Activated T-cell treated with anti-CD3 and anti-CD28 coated beads for 48 hours (primary cell): ENCODE data around the gene UBE3C.
"Not testable (repeated sequence)": the region's sequence is repeated elsewhere in the genome, so short reads cannot be mapped to it uniquely, and the experiment has no call there.

Experiments used
- DNase-seq: peaks from one replicate; pipeline ENCODE4 v3.0.0-alpha.2; 2020; ENCODE audit warnings: low read depth

The UBE3C gene

DNA sequence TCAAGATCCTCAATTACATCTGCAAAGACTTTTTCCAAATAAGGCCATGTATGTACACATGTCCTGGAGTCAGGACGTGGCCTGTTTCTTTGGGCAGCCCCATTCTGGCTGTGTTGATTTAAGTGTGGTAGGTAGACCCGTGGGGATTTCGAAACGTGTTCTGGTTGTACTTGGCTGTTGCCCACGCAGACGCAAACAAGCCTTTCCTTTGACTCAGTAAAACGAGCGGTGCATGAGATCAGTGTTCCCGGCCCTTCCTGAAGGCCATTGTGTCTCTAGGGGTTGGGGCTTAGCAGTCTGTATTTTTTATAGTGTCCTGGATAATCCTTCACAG is 133.2 kb downstream of the UBE3C start:
- no peak for DNase-seq

DNA sequence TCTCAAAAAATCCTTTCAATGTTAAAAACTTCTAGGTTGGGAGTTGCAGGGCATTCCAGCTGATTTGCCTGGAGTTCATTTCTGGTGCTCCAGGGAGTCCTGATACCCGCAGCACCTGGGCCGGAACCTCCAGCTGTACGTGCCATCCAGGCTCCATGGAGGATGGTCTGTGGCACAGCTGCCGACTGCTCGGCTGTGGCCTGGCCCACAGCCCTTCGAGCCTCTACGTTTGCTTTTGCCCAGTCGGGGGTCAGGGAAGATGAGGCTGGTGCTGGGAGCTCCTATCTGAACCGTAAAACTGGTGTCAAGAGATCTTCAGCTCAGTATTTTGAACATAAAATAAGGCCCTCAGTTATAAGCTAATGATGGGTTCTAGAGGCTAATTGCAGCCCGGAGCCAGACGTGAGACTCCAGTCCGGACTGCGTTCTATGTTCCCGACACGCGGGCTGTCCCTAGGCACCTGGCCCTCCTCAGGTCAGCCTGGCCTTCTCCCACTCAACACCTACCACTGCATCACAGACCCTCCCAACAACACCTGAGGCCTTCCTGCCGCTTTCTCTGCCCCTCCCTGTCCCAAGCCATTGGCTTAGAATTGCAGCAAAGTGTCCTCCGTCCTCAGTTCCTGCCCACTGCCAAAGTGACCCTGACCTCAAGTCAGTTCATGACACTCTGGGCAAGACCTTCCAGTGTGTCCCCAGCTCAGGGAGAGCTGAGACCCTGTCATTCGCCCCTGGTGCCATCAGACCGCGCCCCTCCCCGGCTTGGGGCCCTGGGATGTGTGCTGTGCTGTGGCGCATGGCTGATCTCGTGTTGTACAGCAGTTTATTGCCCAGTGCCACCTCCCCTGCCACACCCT is 133.9 kb downstream of the UBE3C start:
- DNase-seq: no peak

DNA sequence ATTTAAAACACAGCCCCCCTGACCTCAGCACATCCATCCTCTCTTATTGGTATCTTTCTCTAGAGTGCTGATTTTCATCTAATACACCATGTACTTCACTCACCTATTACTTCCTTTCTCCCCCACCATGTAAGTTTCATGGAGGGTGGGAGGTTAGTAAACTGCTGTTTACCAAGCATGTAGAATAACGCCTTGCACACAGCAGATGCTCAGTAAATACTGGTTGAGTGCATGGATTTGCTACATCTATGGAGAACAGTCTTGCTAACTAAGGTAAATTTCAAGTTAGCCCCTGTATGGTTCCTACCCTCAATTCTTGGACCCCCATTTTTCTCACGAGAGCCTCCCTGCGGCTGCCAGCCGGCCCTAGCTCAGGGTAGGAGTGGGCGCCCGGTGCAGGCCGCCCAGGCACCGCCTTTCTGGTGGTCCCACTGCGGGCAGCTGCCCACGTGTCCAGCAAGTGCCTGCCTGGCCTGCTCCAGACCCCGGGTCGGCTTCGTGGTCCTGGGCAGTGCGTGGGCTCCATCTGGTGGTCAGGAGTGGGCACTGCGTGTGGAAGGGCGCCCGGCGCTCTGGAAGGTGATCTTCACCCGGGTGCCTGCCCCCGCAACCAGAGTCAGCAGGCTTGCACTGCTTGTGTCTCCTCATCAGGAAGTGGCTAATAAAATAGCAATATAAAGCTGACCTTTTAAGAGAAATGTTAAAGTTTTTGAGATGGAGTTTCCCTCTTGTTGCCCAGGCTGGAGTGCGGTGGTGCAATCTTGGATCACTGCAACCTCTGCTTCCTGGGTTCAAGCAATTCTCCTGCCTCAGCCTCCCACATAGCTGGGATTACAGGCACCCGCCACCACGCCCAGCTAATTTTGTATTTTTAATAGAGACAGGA is 134.7 kb downstream of the UBE3C start:
- DNase-seq: peak; percentile 63

DNA sequence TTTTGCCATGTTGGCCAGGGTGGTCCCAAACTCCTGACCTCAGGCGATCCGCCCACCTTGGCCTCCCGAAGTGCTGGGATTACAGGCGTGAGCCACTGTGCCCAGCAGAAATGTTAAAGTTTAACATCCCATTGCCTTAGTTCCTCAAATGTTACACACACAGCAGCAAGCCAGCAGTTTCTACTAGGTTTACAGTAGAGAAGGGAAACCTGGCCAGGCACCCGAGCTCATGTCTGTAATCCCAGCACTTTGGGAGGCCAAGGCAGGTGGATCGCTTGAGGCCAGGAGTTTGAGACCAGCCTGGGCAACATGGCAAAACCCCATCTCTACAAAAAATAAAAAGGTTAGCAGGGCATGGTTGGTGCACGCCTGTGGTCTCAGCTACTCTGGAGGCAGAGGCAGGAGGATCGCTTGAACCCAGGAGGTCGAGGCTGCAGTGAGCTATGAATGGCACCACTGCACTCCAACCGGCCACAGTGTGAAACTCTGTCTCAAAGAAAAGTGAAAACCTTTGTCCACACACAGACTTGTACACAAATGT is 135.4 kb downstream of the UBE3C start:
- DNase-seq: not testable (repeated sequence)

DNA sequence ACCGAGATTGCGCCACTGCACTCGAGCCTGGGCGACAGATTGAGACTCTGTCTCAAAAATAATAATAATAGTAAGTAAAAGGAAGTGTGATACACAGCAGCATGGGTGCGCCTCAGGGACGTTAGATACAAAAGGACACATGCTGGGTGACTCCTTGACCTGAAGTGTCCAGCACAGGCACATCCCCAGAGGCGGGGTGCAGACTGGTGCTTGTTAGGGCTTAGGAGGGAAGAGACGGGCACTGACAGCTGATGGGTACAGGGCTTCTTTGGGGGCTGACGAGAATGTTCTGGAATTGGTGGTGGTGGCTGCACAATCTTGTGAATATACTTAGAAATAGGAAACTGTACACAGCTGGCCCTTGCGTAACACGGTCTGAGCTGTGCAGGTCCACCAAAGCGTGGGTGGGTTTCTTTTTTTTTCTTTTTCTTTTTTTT is 136.3 kb downstream of the UBE3C start:
- DNase-seq: no peak

DNA sequence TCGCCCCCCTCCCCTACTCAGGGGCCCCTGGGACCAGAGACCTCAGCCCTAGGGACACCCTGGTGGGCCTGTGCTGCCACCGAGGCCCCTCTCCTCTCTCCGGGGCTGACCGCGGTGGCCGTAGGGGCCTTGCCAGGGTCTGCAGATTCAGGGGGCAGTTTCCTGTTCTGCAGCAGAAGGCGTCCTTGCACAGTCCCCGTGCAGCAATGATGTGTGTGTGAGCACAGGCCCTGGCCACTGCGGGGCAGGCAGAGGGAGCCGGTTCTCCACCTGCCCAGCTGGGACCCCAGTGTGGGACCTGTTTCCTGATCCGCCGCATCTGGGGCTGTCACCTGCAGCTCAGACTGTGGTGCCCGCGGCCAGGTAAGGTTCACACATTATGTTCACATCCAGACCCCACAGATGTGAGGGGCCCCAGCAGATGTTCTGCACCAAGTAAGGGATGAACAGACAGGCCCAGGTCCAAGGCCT is 137.4 kb downstream of the UBE3C start:
- no peak for DNase-seq

DNA sequence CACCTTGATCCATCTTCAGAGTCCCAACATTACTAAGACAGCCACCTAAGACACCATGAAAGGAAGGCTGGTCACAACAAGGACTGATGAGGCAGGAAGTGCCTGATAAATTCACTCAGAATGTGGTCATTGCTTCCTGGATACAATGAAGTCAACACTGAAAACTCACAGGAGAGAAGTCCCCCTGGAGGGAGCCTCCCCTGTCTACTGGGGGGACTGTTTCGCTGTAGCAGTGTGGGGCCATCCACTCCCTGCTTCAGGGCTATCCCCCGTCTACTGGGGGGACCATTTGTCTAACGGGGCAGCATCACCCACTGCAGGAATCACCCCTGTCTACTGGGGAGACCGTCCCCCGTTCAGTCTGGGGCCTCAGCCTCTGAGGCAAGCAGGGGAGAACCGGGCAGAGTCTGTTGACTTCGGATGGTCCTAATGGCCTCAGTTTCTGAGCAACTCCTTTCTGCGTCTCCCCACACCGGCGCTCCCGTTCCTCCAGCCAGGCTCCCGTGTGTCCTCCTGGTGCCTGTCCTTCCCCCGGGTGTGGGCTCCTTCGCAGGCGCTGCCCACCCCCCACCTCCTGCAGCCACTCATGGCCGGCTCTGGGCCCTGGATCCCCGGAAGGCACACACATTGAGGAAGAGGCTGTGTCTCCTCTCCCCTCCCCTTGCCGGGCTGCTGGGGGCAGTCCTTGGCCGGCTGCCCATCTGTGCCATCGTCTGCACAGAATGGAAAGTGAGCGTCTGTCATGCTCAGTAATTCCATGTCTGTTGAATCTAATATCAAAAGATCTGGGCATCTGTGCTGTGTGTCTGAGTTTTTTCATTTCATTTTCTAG is 138.2 kb downstream of the UBE3C start:
- no peak for DNase-seq

DNA sequence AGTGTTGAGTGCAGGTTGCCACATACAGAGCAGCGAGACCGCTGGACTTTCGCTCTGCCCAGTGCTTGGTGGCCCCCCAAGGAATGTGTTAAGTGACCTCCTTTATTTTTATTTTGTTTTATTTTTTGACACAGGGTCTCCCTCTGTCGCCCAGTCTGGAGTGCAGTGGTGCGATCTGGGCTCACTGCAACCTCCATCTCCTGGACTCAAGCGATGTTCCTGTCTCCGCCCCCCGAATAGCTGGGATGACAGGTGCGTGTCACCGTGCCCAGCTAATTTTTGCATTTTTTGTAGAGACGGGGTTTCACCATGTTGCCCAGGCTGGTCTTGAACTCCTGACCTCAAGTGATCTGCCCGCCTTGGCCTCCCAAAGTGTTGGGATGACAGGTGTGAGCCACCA is 138.8 kb downstream of the UBE3C start:
- not testable (repeated sequence) for DNase-seq

DNA sequence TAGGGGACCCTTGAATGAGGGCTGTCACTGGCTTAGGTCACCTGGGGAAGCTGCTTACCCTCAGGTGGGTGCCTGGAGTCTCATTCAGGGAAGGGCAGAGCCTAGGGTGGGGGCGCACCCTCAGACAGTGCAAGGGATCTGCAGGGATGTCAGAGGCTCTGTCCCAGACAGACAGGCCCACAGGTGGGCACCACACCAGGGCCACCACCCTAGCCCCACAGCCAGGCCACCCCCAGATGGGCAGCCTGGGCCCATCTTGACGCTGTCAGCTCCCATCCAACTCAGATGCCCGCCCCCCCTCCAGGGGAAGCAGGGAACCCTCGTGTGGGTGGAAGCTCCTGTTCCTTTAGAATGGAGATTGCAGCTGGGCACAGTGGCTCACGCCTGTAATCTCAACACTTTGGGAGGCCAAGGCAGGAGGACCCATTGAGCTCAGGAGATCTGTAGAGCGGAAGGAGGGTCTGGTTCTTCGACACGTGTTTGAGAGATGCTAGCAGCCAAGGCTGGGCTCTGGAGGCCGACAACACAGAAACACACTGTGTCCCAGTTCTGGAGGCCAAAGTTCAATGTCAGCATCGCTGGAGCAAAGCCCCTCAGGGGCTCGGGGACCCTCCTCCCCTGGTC is 139.6 kb downstream of the UBE3C start:
- no peak for DNase-seq

DNA sequence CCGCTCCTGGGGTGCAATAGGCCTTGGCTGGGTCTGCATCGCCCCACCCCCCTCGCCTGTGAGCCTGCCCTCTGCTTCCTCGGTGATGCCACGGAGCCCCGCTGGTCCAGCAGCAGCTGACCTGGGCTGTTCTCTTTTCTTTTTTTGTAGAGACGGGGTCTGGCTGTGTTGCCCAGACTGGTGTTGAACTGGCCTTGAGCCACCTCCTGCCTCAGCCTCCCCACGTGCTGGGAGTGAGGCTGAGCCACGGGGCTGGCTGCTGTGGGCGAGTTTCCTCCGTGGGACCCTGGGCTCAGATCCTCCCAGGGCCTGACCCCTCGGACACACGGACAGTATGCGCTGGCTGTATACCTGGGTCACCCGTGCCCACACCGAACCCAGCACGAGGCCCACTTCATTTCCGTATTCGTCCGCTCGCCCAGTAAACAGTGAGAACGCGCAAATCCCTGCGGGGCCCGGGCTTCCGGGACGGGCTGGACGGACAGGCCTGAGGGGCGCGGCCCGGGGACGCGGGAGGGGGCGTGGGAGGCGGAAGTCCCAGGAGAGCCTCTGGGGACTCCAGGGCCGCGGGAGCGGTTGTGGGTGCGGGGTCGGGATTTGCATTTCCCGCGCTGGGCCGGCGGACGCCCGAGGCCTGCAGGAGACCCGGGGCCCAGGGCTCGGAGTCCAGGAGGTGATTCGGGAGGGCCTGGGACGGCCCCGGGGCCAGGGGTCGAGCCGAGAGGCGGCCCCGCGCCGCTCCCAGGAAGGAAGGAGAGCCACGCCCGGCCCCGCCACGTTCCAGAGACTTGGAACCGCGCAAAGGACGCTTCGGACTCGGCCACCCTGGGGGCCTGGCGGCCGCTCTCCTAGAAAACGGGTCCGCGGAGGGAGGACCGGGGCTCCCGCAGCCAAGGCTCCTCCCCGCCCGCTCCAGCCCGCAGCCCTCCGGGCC is 140.3 kb downstream of the UBE3C start:
- DNase-seq: no peak

DNA sequence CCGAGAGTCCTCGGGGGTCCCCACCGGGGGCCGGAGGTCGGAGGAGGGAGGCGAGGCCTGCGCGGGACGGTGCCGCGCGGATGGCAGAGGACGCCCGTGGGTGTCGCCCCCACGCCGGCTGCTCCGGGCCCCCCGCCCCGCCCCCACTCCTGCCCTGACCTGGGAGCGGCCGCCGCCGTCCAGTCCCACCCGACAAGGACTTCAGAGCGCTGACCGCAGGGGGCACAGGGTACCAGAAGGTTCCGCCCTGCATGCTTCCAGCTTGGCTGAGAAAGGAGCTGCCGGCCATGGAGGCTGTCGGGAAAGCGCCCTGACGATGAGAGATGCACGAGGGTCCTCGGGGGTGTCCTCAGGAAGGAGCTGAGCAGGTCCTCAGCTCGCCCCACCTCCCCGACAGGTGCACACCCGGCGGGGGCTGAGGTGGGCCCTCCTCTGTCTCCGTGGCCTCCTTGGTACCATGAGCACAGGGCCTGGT is 141.1 kb downstream of the UBE3C start:
- DNase-seq: no peak

DNA sequence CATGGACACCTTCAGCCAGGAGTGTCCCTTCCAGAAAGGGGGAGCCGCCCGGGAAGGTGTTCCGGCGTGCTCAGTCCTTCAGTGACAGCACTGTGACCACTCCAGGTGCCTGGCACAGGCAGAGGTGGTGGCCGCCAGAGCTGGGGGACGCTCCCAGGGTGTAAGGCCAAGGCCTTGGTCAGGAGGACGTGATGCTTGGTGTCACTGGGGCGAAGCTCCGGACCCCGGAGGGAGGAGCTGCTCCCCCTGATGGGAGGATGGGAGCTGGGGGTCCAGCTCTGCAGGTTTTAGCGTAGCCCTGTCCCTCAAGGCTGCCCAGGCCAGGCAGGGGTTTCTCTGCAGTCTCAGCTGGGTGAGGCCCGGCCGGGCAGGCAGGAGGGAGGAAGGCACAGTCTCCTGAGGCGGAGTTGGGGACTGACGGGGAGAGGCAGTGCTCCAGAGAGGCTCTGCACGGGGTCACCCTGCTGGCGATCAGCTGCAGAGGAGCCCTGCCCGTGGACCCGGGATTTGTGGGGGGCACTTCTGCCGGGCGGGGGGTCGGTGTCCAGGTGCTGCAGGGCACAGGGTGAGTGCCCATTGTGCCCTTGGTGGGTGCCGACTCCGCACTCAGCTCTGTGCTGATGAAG is 141.6 kb downstream of the UBE3C start:
- DNase-seq: no peak

DNA sequence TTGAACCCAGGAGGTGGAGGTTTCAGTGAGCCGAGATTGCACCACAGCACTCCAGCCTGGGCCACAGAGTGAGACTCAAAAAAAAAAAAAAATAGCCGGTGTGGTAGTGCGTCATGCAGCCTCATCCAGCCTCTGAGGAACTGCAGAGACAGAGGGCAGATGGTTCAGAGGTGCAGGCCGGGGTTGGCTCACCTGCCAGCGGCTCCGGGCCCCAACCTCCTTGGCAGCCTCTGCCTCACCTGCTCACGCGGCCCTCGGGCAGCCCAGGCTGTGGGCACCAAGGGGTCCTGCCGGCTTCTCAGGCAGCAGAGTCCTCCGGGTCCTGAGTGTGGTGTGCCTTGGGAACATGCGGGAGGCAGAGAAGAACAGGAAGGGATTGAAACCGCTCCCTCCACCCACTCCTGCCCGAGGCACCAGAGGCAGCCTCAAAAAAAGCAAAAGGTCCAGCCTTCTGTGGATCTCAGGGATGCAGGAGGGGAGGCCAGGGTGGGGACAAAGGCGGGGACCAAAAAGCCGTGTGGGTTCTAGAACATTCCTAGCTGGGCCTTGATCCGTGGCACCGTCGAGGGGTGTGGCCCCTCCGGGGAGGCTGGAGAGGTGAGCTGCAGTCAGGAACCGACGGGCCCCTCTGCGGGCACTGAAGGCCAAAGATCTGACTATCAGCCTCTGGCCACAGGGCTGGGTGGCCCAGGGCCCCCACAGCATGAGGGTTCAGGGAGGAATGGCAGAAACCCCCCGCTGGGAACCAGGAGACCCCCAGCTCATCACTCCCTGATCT is 142.7 kb downstream of the UBE3C start:
- DNase-seq: no peak

DNA sequence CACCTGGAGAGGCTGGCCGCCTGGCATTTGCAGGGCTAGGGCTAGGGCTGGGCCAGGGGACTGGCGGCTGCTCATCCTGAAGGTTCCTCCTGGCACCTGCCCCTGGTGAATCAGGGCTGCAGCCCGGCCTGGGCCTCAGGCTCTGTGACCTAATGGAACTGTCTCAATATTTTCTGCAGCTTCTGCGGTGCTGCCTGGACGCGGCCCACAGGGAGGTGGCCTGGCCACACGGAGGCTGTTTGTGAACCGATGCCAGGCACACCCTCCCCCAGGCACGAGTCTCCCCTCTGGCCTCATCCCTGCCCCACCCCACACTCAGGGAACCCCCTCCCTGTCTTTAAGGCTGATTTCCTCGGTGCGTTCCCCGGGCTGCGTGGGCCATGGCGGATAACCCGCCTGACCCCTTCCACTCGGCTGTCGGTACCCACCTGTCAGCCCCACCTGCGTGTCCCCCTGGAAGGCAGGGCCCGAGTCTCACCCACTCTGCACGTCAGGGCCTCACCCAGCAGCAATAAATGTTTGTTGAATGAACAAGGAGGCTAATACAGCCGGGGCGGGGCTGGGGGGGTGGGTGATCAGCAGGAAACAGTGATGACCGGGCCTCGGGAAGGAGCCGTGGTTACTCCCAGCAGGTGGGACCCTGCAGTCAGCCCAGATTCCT is 143.5 kb downstream of the UBE3C start:
- no peak for DNase-seq

DNA sequence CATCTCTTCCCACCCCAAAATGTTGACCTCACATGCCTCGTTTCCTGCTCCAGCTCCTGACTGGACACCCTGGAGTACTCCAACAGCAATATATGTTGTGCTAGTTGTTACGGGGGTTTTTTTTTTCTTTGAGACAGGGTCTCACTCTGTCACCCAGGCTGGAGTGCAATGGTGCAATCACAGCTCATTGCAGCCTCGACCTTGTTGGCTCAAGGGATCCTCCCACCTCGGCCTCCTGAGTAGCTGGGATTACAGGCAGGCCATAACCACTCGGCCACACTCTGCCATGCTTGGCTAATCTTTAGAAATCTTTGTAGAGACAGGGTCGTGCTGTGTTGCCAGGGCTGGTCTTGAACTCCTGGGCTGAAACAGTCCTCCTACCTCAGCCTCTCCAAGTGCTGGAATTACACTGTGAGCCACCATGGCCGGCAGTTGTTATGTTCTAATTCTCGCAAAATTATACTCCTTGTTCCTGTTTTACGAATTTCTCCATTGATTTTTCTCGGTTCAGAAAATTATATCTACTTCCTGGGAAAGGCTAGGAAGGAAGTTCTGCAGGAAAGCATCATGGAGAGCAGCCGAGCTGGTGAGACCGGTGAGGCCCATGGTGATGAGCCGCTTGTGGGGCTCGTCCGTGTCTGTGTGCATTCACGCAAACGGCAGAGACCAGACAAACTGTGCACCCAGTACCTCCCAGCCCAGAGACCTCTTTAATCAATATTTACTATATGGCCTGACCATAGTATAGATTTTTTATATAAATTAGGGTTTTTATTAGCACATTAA is 145.7 kb downstream of the UBE3C start:
- DNase-seq: no peak

DNA sequence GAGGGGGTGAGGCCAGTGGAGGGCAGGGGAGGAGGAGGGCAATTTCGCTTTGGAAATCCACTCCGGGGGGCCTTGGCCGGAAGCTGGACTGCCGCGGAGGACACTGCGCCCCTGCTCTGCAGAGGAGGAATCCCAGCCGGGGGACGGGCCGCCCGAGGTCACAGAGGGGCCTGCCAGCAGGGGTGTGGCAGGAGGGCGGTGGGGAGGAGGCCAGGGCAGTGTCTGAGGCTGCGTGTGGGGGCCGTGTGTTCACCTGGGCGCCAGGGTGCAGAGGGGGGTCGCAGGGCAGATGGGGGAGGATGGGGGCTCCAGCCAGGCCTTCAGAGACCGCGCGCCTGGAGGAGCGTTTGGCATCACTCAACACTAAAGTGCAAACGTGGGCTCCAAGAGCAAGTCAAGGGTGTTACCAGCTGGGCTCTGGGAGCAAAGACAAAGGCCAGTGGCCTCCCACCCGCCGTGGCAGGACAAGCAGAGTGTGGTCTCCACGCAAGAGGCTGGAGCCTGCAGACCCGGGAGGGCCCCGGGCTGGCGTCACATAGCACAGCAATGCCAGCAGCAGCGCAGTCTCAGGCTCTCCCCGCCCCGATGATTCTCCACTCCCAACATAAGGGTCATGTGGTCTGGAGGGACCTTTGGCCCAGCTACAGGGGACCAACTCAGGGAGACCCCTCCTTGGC is 152.8 kb downstream of the UBE3C start:
- DNase-seq: no peak

DNA sequence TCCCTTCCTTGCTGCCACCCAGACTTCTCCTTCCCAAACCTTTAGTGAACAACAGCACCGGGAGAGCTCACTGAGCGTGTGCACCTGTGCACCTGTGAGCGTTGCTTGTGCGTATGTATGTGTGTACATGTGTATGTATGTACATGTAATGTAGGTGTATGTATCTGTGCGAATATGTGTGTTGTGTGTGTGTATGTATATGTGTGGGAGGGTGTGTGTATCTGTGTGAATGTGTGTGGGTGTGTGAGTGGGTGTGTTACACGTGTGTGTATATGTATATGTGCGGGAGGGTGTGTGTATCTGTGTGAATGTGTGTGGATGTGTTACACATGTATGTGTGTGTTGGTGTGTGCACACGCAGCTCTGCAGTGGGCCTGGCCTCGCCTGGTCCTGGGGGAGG is 153.5 kb downstream of the UBE3C start:
- no peak for DNase-seq
